Transverse colon (tissue), 4 donors: ENCODE results near the gene SNRPA1. TPM values are rescaled to one million over a fixed set of nuclear protein-coding genes. Genes with fewer than 3 reads are reported as not detected.
A peak's percentile ranks its signal among the peaks of the same experiment; 100 is the strongest.

ENCODE experiments used
- DNase-seq: peaks from one replicate; pipeline ENCODE4 v3.0.0-alpha.2; 2019
- H3K27ac ChIP-seq, 4 donors: fragments of 200-600 bp; sonication (generic); 2 replicates each; pipeline ENCODE4 v1.5.1; 2016 to 2018; ENCODE audit warnings: inconsistent platforms in 4 of 4
- H3K27me3 ChIP-seq: fragments of 200-600 bp; sonication (generic); 2 replicates; pipeline ENCODE4 v1.5.1; 2017; ENCODE audit warnings: inconsistent platforms
- H3K36me3 ChIP-seq, 4 donors: fragments of 200-600 bp; sonication (generic); 2 replicates each; pipeline ENCODE4 v1.5.1; 2017 to 2019; ENCODE audit warnings: inconsistent platforms in 4 of 4
- H3K4me1 ChIP-seq, 4 donors: fragments of 200-600 bp; sonication (generic); 2 replicates each; pipeline ENCODE4 v1.5.1; 2017 to 2020; ENCODE audit warnings: inconsistent platforms in 4 of 4
- H3K4me3 ChIP-seq, 4 donors: fragments of 200-600 bp; sonication (generic); 1 replicate in 1 of 4; 2 replicates in 3 of 4; pipeline versions ENCODE4 v1.5.1 to v1.6.1; 2017 to 2019; ENCODE audit warnings: inconsistent platforms in 4 of 4
- H3K9me3 ChIP-seq, 2 donors: fragments of 200-600 bp; sonication (generic); 2 replicates each; pipeline ENCODE4 v1.5.1; 2017 to 2019; ENCODE audit warnings: inconsistent platforms in 2 of 2
- EP300 ChIP-seq: sonication (generic); formaldehyde crosslinking; IDR thresholded peaks from one replicate; pipeline ENCODE4 v1.6.1; 2017; ENCODE audit warnings: antibody characterized with exemption, low read depth
- POLR2A ChIP-seq: fragments of 450-650 bp; IDR thresholded peaks from one replicate; pipeline ENCODE4 v1.6.1; 2016; ENCODE audit warnings: antibody characterized with exemption, mild to moderate bottlenecking, moderate library complexity
- POLR2AphosphoS5 ChIP-seq, 3 donors: sonication (generic); formaldehyde crosslinking; IDR thresholded peaks; one replicate each; pipeline ENCODE4 v1.6.1; 2016; ENCODE audit warnings: antibody characterized with exemption in 3 of 3
- whole genome bisulfite sequencing, 2 donors: methylation state at CpG; one replicate each; pipeline ENCODE4 v1.1.5; 2018; ENCODE audit warnings: low coverage in 1 of 2; 5-methylcytosine and 5-hydroxymethylcytosine counted together
- in situ Hi-C, 4 donors: fragments of 200-750 bp; cut with MboI; loops; one replicate each; pipeline versions ENCODE4 v1.15.0 to v1.15.1; 2017; ENCODE audit warnings: low sequenced_read_pairs in 3 of 4, low pct_ligation_motif_present in 1 of 4, low pct_unique_long_range_greater_than_20kb in 1 of 4
- intact Hi-C: fragments of 100-400 bp; cut with DNase I; formaldehyde crosslinking; loops from one replicate; pipeline ENCODE4 v1.15.1; 2023; ENCODE audit warnings: low total_unique reads
- total RNA-seq, 4 donors: library from RNA; depleted of rRNA; stranded (reverse); fragments of >200 nt; gene quantifications; one replicate each; pipeline ENCODE4 v1.1.0, GENCODE V29; 2016
- TF ChIP-seq, protein P1 (sequence below), 5 experiments: fragments of 200-600 bp in 3 of 5; fragments of 450-650 bp in 2 of 5; sonication (generic) in 3 of 5; IDR thresholded peaks; 1 replicate in 2 of 5; 2 replicates in 3 of 5; pipeline ENCODE4 v1.5.1; 2016 to 2017; ENCODE audit warnings: antibody characterized with exemption in 5 of 5, inconsistent platforms in 3 of 5, mild to moderate bottlenecking in 2 of 5, moderate library complexity in 1 of 5

Gene SNRPA1
- total RNA-seq, 4 donors from 2014 or later: 7.8 to 54.0 (median 25.8) TPM

GRCh38 chr15:101296418-101297405 lies 1.7 kb upstream of the SNRPA1 start:
- Histone ChIP-seq H3K36me3 (peaks cover 0 to 2% (median 0%) of the 10 kb centered on the region in 4 donors), H3K9me3 (no peaks in the 10 kb centered on the region), H3K4me1 (peaks cover 12 to 41% (median 20%) of the 10 kb centered on the region in 4 donors), H3K4me3 (peak overlapping the region in 1 of 4 donors; percentile 92), H3K27ac (peak overlapping the region; percentile 92 to 99 (median 98)), H3K27me3 (no peaks in the 10 kb centered on the region)
- 72 to 73% methylated on average over 6 to 9 of the region's 9 CpGs for WGBS, 2 donors
- DNase-seq: no peak
- TF ChIP-seq POLR2AphosphoS5 (IDR thresholded peaks at IDR 0.05): no peak
- TF ChIP-seq, protein P1, sequence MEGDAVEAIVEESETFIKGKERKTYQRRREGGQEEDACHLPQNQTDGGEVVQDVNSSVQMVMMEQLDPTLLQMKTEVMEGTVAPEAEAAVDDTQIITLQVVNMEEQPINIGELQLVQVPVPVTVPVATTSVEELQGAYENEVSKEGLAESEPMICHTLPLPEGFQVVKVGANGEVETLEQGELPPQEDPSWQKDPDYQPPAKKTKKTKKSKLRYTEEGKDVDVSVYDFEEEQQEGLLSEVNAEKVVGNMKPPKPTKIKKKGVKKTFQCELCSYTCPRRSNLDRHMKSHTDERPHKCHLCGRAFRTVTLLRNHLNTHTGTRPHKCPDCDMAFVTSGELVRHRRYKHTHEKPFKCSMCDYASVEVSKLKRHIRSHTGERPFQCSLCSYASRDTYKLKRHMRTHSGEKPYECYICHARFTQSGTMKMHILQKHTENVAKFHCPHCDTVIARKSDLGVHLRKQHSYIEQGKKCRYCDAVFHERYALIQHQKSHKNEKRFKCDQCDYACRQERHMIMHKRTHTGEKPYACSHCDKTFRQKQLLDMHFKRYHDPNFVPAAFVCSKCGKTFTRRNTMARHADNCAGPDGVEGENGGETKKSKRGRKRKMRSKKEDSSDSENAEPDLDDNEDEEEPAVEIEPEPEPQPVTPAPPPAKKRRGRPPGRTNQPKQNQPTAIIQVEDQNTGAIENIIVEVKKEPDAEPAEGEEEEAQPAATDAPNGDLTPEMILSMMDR (IDR thresholded peaks at IDR 0.05): no peak
- TF ChIP-seq POLR2A: no peak
- no peak for TF ChIP-seq EP300
- in situ Hi-C loops: loop anchor here in 3 of 4 donors (5.0 to 10.0 kb wide), 2 partner anchors 346 to 348 kb away; no protein-coding TSS in a partner anchor
- intact Hi-C loops: no loop called here

- TF ChIP-seq, protein P1 (IDR thresholded peaks at IDR 0.05): no peak
- TF ChIP-seq POLR2A (no peak), EP300 (no peak), POLR2AphosphoS5 (IDR thresholded peaks at IDR 0.05) (no peak)
- H3K4me3 ChIP-seq: peak overlapping the region; percentile 69 to 92 (median 85)
- peak overlapping the region; percentile 92 to 99 (median 98) for H3K27ac ChIP-seq
- WGBS, 2 donors: 0 to 7% methylated on average over 2 to 20 of the region's 20 CpGs
- peaks cover 0 to 4% (median 0%) of the 10 kb centered on the region in 4 donors for H3K36me3 ChIP-seq
- H3K4me1 ChIP-seq: peaks cover 12 to 44% (median 22%) of the 10 kb centered on the region in 4 donors
- in situ Hi-C loops (loop anchor here in 3 of 4 donors (5.0 to 10.0 kb wide), 2 partner anchors 347 to 349 kb away; no protein-coding TSS in a partner anchor), intact Hi-C loops (no loop called here)
- H3K27me3 ChIP-seq: no peaks in the 10 kb centered on the region
- peak; percentile 51 for DNase-seq
- no peaks in the 10 kb centered on the region for H3K9me3 ChIP-seq
Observed at GRCh38 chr15:101295607-101296161, 636 bp upstream of the SNRPA1 start.

DNA sequence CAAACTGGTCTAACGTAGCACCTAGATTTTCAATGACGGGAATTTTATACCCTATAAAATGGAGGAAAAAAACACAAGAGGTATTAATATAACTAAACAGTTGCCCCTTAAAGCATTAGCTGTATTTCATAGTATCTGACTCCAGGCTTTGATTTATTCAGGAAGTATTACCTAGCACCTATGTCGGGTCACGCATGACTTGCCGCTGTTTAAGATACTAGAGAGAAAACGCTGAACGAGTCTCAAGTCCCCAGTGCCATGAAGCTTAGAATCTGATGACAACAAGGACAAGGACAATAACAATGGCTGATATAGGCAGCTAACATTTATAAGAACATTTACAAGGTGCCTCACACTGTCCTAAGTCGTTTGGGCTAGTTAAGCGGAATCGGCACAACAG lies 1.9 kb downstream of the SNRPA1 start:
- no peaks in the 10 kb centered on the region for H3K9me3 ChIP-seq
- DNase-seq: no peak
- peak overlapping the region in 1 of 4 donors; percentile 97 for H3K27ac ChIP-seq
- WGBS, 2 donors: 64 to 85% methylated on average over 6 to 10 of the region's 10 CpGs
- H3K4me3 ChIP-seq: peak overlapping the region in 2 of 4 donors; percentile 80 to 92
- in situ Hi-C loops (loop anchor here in 3 of 4 donors (5.0 to 10.0 kb wide), 2 partner anchors 349 to 352 kb away; no protein-coding TSS in a partner anchor), intact Hi-C loops (no loop called here)
- peaks cover 12 to 59% (median 25%) of the 10 kb centered on the region in 4 donors for H3K4me1 ChIP-seq
- TF ChIP-seq POLR2AphosphoS5 (IDR thresholded peaks at IDR 0.05) (no peak), EP300 (no peak), POLR2A (no peak)
- TF ChIP-seq, protein P1 (IDR thresholded peaks at IDR 0.05): no peak
- peaks cover 0 to 4% (median 0%) of the 10 kb centered on the region in 4 donors for H3K36me3 ChIP-seq
- H3K27me3 ChIP-seq: no peaks in the 10 kb centered on the region
